ENCODE data around the gene PPRC1.

Gene PPRC1

GRCh38 chr10:102157224-102157623 lies 24.4 kb downstream of the PPRC1 start:
- Histone ChIP-seq H2AFZ (ENCODE audit: low read length) (no peak overlapping the region), H2BK120ac (ENCODE audit: low read depth, low read length) (no peak overlapping the region), H3K4me3 (ENCODE audit: low read length in 2 of 2) (peak overlapping the region in 1 of 2 donors; percentile 17), H3K9me3 (replicated peaks in 1 of 2; ENCODE audit: control insufficient read depth in 2 of 2, insufficient read depth in 1 of 2, low read depth in 1 of 2, low read length in 2 of 2) (no peaks in the 10 kb centered on the region), H3K9ac (ENCODE audit: low read depth, low read length, poor library complexity) (peak overlapping the region; percentile 26), H2BK15ac (ENCODE audit: low read length) (no peak overlapping the region), H3K14ac (ENCODE audit: low read length) (no peak overlapping the region), H3K4me2 (ENCODE audit: insufficient read depth, low read length, poor library complexity, severe bottlenecking) (no peak overlapping the region), H3K27me3 (ENCODE audit: control insufficient read depth in 3 of 3, insufficient read depth in 3 of 3, low read depth in 1 of 3, low read length in 3 of 3) (no peaks in the 10 kb centered on the region), H2BK5ac (ENCODE audit: low read length) (no peak overlapping the region), H3K18ac (ENCODE audit: low read length) (no peak overlapping the region), H3K4ac (ENCODE audit: low read length) (no peak overlapping the region), H4K8ac (ENCODE audit: low read depth, low read length) (no peak overlapping the region), H3K27ac (replicated peaks; ENCODE audit: low read length) (no peak overlapping the region), H2BK12ac (ENCODE audit: low read length) (no peak overlapping the region), H3K23ac (ENCODE audit: low read depth, low read length, poor library complexity) (no peak overlapping the region), H3K79me1 (ENCODE audit: low read depth, low read length) (peaks cover 9% of the 10 kb centered on the region), H3K36me3 (replicated peaks in 1 of 2; ENCODE audit: control insufficient read depth in 2 of 2, insufficient read depth in 2 of 2, low read length in 2 of 2) (peaks cover 44 to 81% of the 10 kb centered on the region in 2 donors), H3K4me1 (ENCODE audit: control insufficient read depth in 2 of 2, insufficient read depth in 1 of 2, low read depth in 1 of 2, low read length in 2 of 2) (peaks cover 4 to 6% of the 10 kb centered on the region in 2 donors), H4K91ac (ENCODE audit: low read depth, low read length, poor library complexity) (no peak overlapping the region), H2AK5ac (ENCODE audit: low read depth, low read length) (no peak overlapping the region)
- DNase-seq (ENCODE audit: low spot score) = no peak
- WGBS, 2 donors (ENCODE audit: extremely low coverage in 2 of 2, insufficient read length in 2 of 2, insufficient replicate concordance in 1 of 2) = no CpG with 5 or more reads among the region's 3 CpGs

GRCh38 chr10:102159051-102159597 lies 26.3 kb downstream of the PPRC1 start:
- Histone ChIP-seq H3K27ac (replicated peaks; ENCODE audit: low read length) (no peak overlapping the region), H3K18ac (ENCODE audit: low read length) (no peak overlapping the region), H4K91ac (ENCODE audit: low read depth, low read length, poor library complexity) (no peak overlapping the region), H3K14ac (ENCODE audit: low read length) (no peak overlapping the region), H3K9me3 (replicated peaks in 1 of 2; ENCODE audit: control insufficient read depth in 2 of 2, insufficient read depth in 1 of 2, low read depth in 1 of 2, low read length in 2 of 2) (no peaks in the 10 kb centered on the region), H2BK12ac (ENCODE audit: low read length) (no peak overlapping the region), H3K4me3 (ENCODE audit: low read length in 2 of 2) (peak overlapping the region in 1 of 2 donors; percentile 23), H2BK15ac (ENCODE audit: low read length) (no peak overlapping the region), H2BK5ac (ENCODE audit: low read length) (no peak overlapping the region), H3K4me2 (ENCODE audit: insufficient read depth, low read length, poor library complexity, severe bottlenecking) (no peak overlapping the region), H3K27me3 (ENCODE audit: control insufficient read depth in 3 of 3, insufficient read depth in 3 of 3, low read depth in 1 of 3, low read length in 3 of 3) (no peaks in the 10 kb centered on the region), H3K79me1 (ENCODE audit: low read depth, low read length) (peaks cover 6% of the 10 kb centered on the region), H3K36me3 (replicated peaks in 1 of 2; ENCODE audit: control insufficient read depth in 2 of 2, insufficient read depth in 2 of 2, low read length in 2 of 2) (peaks cover 50 to 99% of the 10 kb centered on the region in 2 donors), H2BK120ac (ENCODE audit: low read depth, low read length) (no peak overlapping the region), H3K4me1 (ENCODE audit: control insufficient read depth in 2 of 2, insufficient read depth in 1 of 2, low read depth in 1 of 2, low read length in 2 of 2) (no peaks in the 10 kb centered on the region), H4K8ac (ENCODE audit: low read depth, low read length) (no peak overlapping the region), H2AK5ac (ENCODE audit: low read depth, low read length) (no peak overlapping the region), H3K23ac (ENCODE audit: low read depth, low read length, poor library complexity) (no peak overlapping the region), H3K4ac (ENCODE audit: low read length) (no peak overlapping the region), H3K9ac (ENCODE audit: low read depth, low read length, poor library complexity) (no peak overlapping the region), H2AFZ (ENCODE audit: low read length) (no peak overlapping the region)
- no peak for DNase-seq (ENCODE audit: low spot score)
- WGBS, 2 donors (ENCODE audit: extremely low coverage in 2 of 2, insufficient read length in 2 of 2, insufficient replicate concordance in 1 of 2) = no CpG with 5 or more reads among the region's 5 CpGs

GRCh38 chr10:102159831-102160230 lies 27.0 kb downstream of the PPRC1 start:
- no peak overlapping the region for H3K18ac ChIP-seq (ENCODE audit: low read length)
- no peak overlapping the region for H3K27ac ChIP-seq (replicated peaks; ENCODE audit: low read length)
- H4K8ac ChIP-seq (ENCODE audit: low read depth, low read length) = no peak overlapping the region
- no peaks in the 10 kb centered on the region for H3K4me1 ChIP-seq (ENCODE audit: control insufficient read depth in 2 of 2, insufficient read depth in 1 of 2, low read depth in 1 of 2, low read length in 2 of 2)
- H3K9ac ChIP-seq (ENCODE audit: low read depth, low read length, poor library complexity) = peak overlapping the region; percentile 33
- no CpG with 5 or more reads among the region's 4 CpGs for WGBS, 2 donors (ENCODE audit: extremely low coverage in 2 of 2, insufficient read length in 2 of 2, insufficient replicate concordance in 1 of 2)
- no peak overlapping the region for H2BK12ac ChIP-seq (ENCODE audit: low read length)
- H3K79me1 ChIP-seq (ENCODE audit: low read depth, low read length) = peaks cover 2% of the 10 kb centered on the region
- H3K4me2 ChIP-seq (ENCODE audit: insufficient read depth, low read length, poor library complexity, severe bottlenecking) = no peak overlapping the region
- no peak overlapping the region for H4K91ac ChIP-seq (ENCODE audit: low read depth, low read length, poor library complexity)
- no peaks in the 10 kb centered on the region for H3K27me3 ChIP-seq (ENCODE audit: control insufficient read depth in 3 of 3, insufficient read depth in 3 of 3, low read depth in 1 of 3, low read length in 3 of 3)
- H3K9me3 ChIP-seq (replicated peaks in 1 of 2; ENCODE audit: control insufficient read depth in 2 of 2, insufficient read depth in 1 of 2, low read depth in 1 of 2, low read length in 2 of 2) = no peaks in the 10 kb centered on the region
- no peak overlapping the region for H2BK15ac ChIP-seq (ENCODE audit: low read length)
- no peak overlapping the region for H3K4me3 ChIP-seq (ENCODE audit: low read length in 2 of 2)
- no peak overlapping the region for H2AK5ac ChIP-seq (ENCODE audit: low read depth, low read length)
- H3K36me3 ChIP-seq (replicated peaks in 1 of 2; ENCODE audit: control insufficient read depth in 2 of 2, insufficient read depth in 2 of 2, low read length in 2 of 2) = peaks cover 48 to 93% of the 10 kb centered on the region in 2 donors
- no peak overlapping the region for H3K4ac ChIP-seq (ENCODE audit: low read length)
- no peak for DNase-seq (ENCODE audit: low spot score)
- H2AFZ ChIP-seq (ENCODE audit: low read length) = no peak overlapping the region
- H3K23ac ChIP-seq (ENCODE audit: low read depth, low read length, poor library complexity) = no peak overlapping the region
- no peak overlapping the region for H3K14ac ChIP-seq (ENCODE audit: low read length)
- no peak overlapping the region for H2BK5ac ChIP-seq (ENCODE audit: low read length)
- H2BK120ac ChIP-seq (ENCODE audit: low read depth, low read length) = no peak overlapping the region

GRCh38 chr10:102163342-102163989 lies 30.6 kb downstream of the PPRC1 start:
- Histone ChIP-seq H3K4ac (ENCODE audit: low read length) (no peak overlapping the region), H3K4me2 (ENCODE audit: insufficient read depth, low read length, poor library complexity, severe bottlenecking) (no peak overlapping the region), H2BK120ac (ENCODE audit: low read depth, low read length) (no peak overlapping the region), H2BK15ac (ENCODE audit: low read length) (no peak overlapping the region), H4K8ac (ENCODE audit: low read depth, low read length) (no peak overlapping the region), H3K4me1 (ENCODE audit: control insufficient read depth in 2 of 2, insufficient read depth in 1 of 2, low read depth in 1 of 2, low read length in 2 of 2) (no peaks in the 10 kb centered on the region), H2BK12ac (ENCODE audit: low read length) (no peak overlapping the region), H3K79me1 (ENCODE audit: low read depth, low read length) (no peaks in the 10 kb centered on the region), H3K9me3 (replicated peaks in 1 of 2; ENCODE audit: control insufficient read depth in 2 of 2, insufficient read depth in 1 of 2, low read depth in 1 of 2, low read length in 2 of 2) (no peaks in the 10 kb centered on the region), H3K27me3 (ENCODE audit: control insufficient read depth in 3 of 3, insufficient read depth in 3 of 3, low read depth in 1 of 3, low read length in 3 of 3) (no peaks in the 10 kb centered on the region), H3K4me3 (ENCODE audit: low read length in 2 of 2) (no peak overlapping the region), H3K23ac (ENCODE audit: low read depth, low read length, poor library complexity) (no peak overlapping the region), H2AK5ac (ENCODE audit: low read depth, low read length) (no peak overlapping the region), H3K27ac (replicated peaks; ENCODE audit: low read length) (no peak overlapping the region), H3K18ac (ENCODE audit: low read length) (no peak overlapping the region), H3K36me3 (replicated peaks in 1 of 2; ENCODE audit: control insufficient read depth in 2 of 2, insufficient read depth in 2 of 2, low read length in 2 of 2) (peaks cover 35 to 57% of the 10 kb centered on the region in 2 donors), H4K91ac (ENCODE audit: low read depth, low read length, poor library complexity) (no peak overlapping the region), H3K14ac (ENCODE audit: low read length) (no peak overlapping the region), H3K9ac (ENCODE audit: low read depth, low read length, poor library complexity) (no peak overlapping the region), H2AFZ (ENCODE audit: low read length) (no peak overlapping the region), H2BK5ac (ENCODE audit: low read length) (no peak overlapping the region)
- no peak for DNase-seq (ENCODE audit: low spot score)
- WGBS, 2 donors (ENCODE audit: extremely low coverage in 2 of 2, insufficient read length in 2 of 2, insufficient replicate concordance in 1 of 2) = no CpG with 5 or more reads among the region's 4 CpGs

Measured in neuronal stem cell (in vitro differentiated cells).